PC-9 (cell line): ENCODE data around the gene SETD7.

ENCODE experiments used
- CTCF ChIP-seq: fragments of 200-600 bp; sonication (generic); conservative IDR thresholded peaks from 2 replicates; pipeline ENCODE4 v1.6.1; 2017; ENCODE audit warnings: mixed run types, antibody characterized with exemption, mild to moderate bottlenecking, moderate library complexity
- EZH2 ChIP-seq: fragments of 200-600 bp; sonication (generic); IDR thresholded peaks from 2 replicates; pipeline ENCODE4 v1.8.0; 2017; ENCODE audit warnings: antibody characterized with exemption, low read depth

GRCh38 chr4:139584784-139585183 lies 28.8 kb upstream of the SETD7 start:
- no peak for TF ChIP-seq CTCF
- TF ChIP-seq EZH2 = no peak
